ENCODE measurements around the gene ANKRD2. TPM values are rescaled to one million over a fixed set of nuclear protein-coding genes. Genes with fewer than 3 reads are reported as not detected.
A peak's percentile ranks its signal among the peaks of the same experiment; 100 is the strongest.

Gene ANKRD2
- total RNA-seq, 1 donor from 2014 or later, result not detected

DNA sequence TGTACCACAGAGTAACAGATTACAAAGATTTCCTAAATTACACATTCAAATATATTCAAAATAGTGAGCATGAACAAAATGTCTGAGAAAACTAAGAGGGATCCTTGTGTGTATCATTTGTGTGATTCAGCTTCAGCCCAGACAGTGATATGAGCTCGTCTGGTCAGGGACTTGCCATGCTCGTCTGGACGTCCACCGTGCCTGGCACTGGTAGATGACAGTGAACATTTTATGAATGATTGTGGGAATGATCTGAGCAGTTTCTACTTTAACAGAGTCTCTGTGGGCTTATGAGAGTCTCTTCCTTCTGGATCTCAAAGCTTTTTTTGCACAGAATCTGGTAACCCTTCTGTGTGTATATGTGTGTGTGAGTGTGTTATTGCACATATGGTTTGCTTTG, 34.2 kb upstream of the ANKRD2 start:
- Histone ChIP-seq H3K27me3 (no peaks in the 10 kb centered on the region), H3K4me3 (no peak overlapping the region), H3K9me3 (no peaks in the 10 kb centered on the region), H3K27ac (peak overlapping the region; percentile 95 to 97), H3K36me3 (no peaks in the 10 kb centered on the region), H3K4me1 (peaks cover 15 to 43% of the 10 kb centered on the region in 2 donors)
- no peak for DNase-seq (ENCODE audit: low spot score in 2 of 2)
- intact Hi-C loops (cut with DNase I), result no loop called here
- TF ChIP-seq, protein P1, sequence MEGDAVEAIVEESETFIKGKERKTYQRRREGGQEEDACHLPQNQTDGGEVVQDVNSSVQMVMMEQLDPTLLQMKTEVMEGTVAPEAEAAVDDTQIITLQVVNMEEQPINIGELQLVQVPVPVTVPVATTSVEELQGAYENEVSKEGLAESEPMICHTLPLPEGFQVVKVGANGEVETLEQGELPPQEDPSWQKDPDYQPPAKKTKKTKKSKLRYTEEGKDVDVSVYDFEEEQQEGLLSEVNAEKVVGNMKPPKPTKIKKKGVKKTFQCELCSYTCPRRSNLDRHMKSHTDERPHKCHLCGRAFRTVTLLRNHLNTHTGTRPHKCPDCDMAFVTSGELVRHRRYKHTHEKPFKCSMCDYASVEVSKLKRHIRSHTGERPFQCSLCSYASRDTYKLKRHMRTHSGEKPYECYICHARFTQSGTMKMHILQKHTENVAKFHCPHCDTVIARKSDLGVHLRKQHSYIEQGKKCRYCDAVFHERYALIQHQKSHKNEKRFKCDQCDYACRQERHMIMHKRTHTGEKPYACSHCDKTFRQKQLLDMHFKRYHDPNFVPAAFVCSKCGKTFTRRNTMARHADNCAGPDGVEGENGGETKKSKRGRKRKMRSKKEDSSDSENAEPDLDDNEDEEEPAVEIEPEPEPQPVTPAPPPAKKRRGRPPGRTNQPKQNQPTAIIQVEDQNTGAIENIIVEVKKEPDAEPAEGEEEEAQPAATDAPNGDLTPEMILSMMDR (IDR thresholded peaks at IDR 0.05), result no peak

- no peaks in the 10 kb centered on the region for H3K36me3 ChIP-seq
- H3K9me3 ChIP-seq, result no peaks in the 10 kb centered on the region
- no peaks in the 10 kb centered on the region for H3K27me3 ChIP-seq
- TF ChIP-seq, protein P1 (IDR thresholded peaks at IDR 0.05), result no peak
- peak overlapping the region; percentile 95 to 97 for H3K27ac ChIP-seq
- H3K4me3 ChIP-seq, result no peak overlapping the region
- no peak for DNase-seq (ENCODE audit: low spot score in 2 of 2)
- intact Hi-C loops (cut with DNase I), result no loop called here
- H3K4me1 ChIP-seq, result peaks cover 15 to 47% of the 10 kb centered on the region in 2 donors
Observed at GRCh38 chr10:97538839-97539238, 33.7 kb upstream of the ANKRD2 start.

DNA sequence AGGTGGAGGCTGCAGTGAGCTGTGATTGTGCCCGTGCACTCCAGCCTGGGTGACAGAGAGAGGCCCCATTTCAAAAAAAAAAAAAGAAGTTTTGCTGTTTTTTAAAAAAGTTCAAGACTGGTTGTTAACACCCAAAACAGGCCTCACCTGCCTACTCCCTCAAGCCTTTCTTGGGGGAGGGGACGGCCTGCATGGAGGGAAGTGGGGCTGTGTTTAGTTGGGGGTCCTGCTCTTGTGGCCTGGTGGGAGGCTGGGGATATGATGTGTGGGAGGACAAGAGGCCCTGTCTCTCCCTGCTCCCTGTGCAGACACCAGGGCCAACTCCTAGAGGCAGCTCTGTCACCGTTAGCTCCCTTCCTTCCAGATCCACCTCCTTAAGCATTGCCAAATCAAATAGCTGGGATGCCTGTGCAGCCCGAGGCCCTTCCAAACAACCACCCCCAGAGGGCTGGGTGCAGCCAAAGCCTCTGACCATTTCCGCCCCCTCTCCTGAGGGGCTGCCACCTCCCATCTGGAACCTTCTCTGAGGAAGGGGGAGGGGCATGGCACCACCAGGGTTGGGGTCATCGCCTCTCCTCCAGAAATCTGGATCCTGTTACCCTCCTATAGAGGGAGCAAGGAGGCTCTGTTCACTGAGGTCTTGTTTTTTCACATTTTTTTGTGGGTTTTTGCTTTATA, 32.9 kb upstream of the ANKRD2 start:
- no peaks in the 10 kb centered on the region for H3K36me3 ChIP-seq
- TF ChIP-seq, protein P1 (IDR thresholded peaks at IDR 0.05), result peak in 1 of 3 experiments; percentile 27
- intact Hi-C loops (cut with DNase I), result no loop called here
- H3K27me3 ChIP-seq, result no peaks in the 10 kb centered on the region
- H3K4me1 ChIP-seq, result peaks cover 15 to 52% of the 10 kb centered on the region in 2 donors
- H3K9me3 ChIP-seq, result no peaks in the 10 kb centered on the region
- H3K27ac ChIP-seq, result peak overlapping the region; percentile 95 to 97
- H3K4me3 ChIP-seq, result no peak overlapping the region
- peak in 1 of 2 donors; percentile 84 for DNase-seq (ENCODE audit: low spot score in 2 of 2)

- Histone ChIP-seq H3K4me3 (no peak overlapping the region), H3K36me3 (no peaks in the 10 kb centered on the region), H3K27me3 (no peaks in the 10 kb centered on the region), H3K4me1 (peaks cover 15 to 52% of the 10 kb centered on the region in 2 donors), H3K9me3 (no peaks in the 10 kb centered on the region), H3K27ac (peak overlapping the region; percentile 95 to 97)
- no peak for DNase-seq (ENCODE audit: low spot score in 2 of 2)
- intact Hi-C loops (cut with DNase I), result no loop called here
- TF ChIP-seq, protein P1 (IDR thresholded peaks at IDR 0.05), result peak in 1 of 3 experiments; percentile 25
Observed at GRCh38 chr10:97540669-97541500, 31.7 kb upstream of the ANKRD2 start.

GRCh38 chr10:97542169-97543024, 30.2 kb upstream of the ANKRD2 start:
- H3K4me3 ChIP-seq, result no peak overlapping the region
- TF ChIP-seq, protein P1 (IDR thresholded peaks at IDR 0.05), result no peak
- no peaks in the 10 kb centered on the region for H3K27me3 ChIP-seq
- no peaks in the 10 kb centered on the region for H3K9me3 ChIP-seq
- peaks cover 15 to 52% of the 10 kb centered on the region in 2 donors for H3K4me1 ChIP-seq
- intact Hi-C loops (cut with DNase I), result loop anchor here (1.0 kb wide), 1 partner anchor 44 kb away; the partner anchor contains the start of genes MMS19 and UBTD1
- peak; percentile 76 to 93 for DNase-seq (ENCODE audit: low spot score in 2 of 2)
- H3K27ac ChIP-seq, result peak overlapping the region; percentile 95 to 97
- H3K36me3 ChIP-seq, result no peaks in the 10 kb centered on the region

All from ascending aorta (tissue), 2 donors.